RWPE1 (cell line): ENCODE data around the gene DUSP15.

Source experiments
- CTCF ChIA-PET: fragments of 350-600 bp; sonication (Branson Sonifier 250); formaldehyde crosslinking; extraction: SDS; loops from one replicate; lab custom pipeline; 2021; lab: Yijun Ruan, JAX
- POLR2A ChIA-PET: fragments of 400-600 bp; formaldehyde crosslinking; extraction: SDS; loops from one replicate; lab custom pipeline; 2020; ENCODE audit warnings: antibody characterized with exemption; ENCODE audit not compliant: low non-redundant PET; lab: Yijun Ruan, JAX
- DNase-seq: peaks from one replicate; pipeline ENCODE4 v3.0.0; 2012; ENCODE audit warnings: low spot score
- H3K27ac ChIP-seq: fragments of 450-650 bp; 2 replicates; pipeline ENCODE4 v1.5.1; 2017
- CTCF ChIP-seq: fragments of 450-650 bp; conservative IDR thresholded peaks from 2 replicates; pipeline ENCODE4 v1.5.1; 2017; ENCODE audit warnings: low read depth, mild to moderate bottlenecking

DUSP15 gene

GRCh38 chr20:31822421-31823330 is 47.7 kb downstream of the DUSP15 start:
- POLR2A ChIA-PET, result interaction anchor here (0.7 kb wide), 1 partner anchor 226 kb away, joined by 3 read pairs; no protein-coding TSS in a partner anchor
- CTCF ChIA-PET, result interaction anchor here (0.5 to 5.1 kb wide), 54 partner anchors 8 to 843 kb away, joined by 3 to 81 read pairs (median 5); partner anchors contain the start of genes DUSP15, FOXS1, PDRG1 and TTLL9
- TF ChIP-seq CTCF, result peak; percentile 100
- peak; percentile 92 for DNase-seq
- H3K27ac ChIP-seq, result peak overlapping the region; percentile 28

GRCh38 chr20:31821427-31821826 is 48.9 kb downstream of the DUSP15 start:
- DNase-seq, result no peak
- TF ChIP-seq CTCF, result no peak
- H3K27ac ChIP-seq, result no peak overlapping the region
- POLR2A ChIA-PET, result no interaction called here
- CTCF ChIA-PET, result interaction anchor here (0.5 to 5.1 kb wide), 4 partner anchors 26 to 254 kb away, joined by 3 to 81 read pairs (median 35); no protein-coding TSS in a partner anchor

- no peak overlapping the region for H3K27ac ChIP-seq
- no peak for TF ChIP-seq CTCF
- POLR2A ChIA-PET, result no interaction called here
- CTCF ChIA-PET, result interaction anchor here (0.6 kb wide), 1 partner anchor 756 kb away, joined by 3 read pairs; no protein-coding TSS in a partner anchor
- no peak for DNase-seq
These were observed 50.1 kb downstream of the DUSP15 start for GRCh38 chr20:31820228-31820627.

- no peak for DNase-seq
- H3K27ac ChIP-seq, result no peak within 1 kb of the TSS
These were observed 51.1 kb downstream of the DUSP15 start, which contains the start of gene MYLK2 for GRCh38 chr20:31819083-31819784. TSS of gene MYLK2 (plus strand) at chr20:31819356. CDS start at chr20:31819581, 225 bp downstream.

GRCh38 chr20:31818376-31818908 is 51.9 kb downstream of the DUSP15 start:
- ChIA-PET CTCF (interaction anchor here (0.6 to 2.5 kb wide), 11 partner anchors 28 to 214 kb away, joined by 3 to 6 read pairs (median 3); no protein-coding TSS in a partner anchor), POLR2A (no interaction called here)
- DNase-seq, result no peak
- TF ChIP-seq CTCF, result no peak
- no peak overlapping the region for H3K27ac ChIP-seq

More at GRCh38 chr20:31819083-31819784, 51.1 kb downstream of the DUSP15 start, which contains the start of gene MYLK2:
- ChIA-PET POLR2A (no interaction called here), CTCF (interaction anchor here (0.6 to 1.1 kb wide), 4 partner anchors 28 to 185 kb away, joined by 3 read pairs; no protein-coding TSS in a partner anchor)
- TF ChIP-seq CTCF, result no peak
